PFSK-1 (cell line): Measurements from ENCODE around the gene TWF1.

Experiments used
- FOXP2 ChIP-seq: optimal IDR thresholded peaks from 2 replicates; pipeline ENCODE3; 2011; ENCODE audit warnings: borderline replicate concordance, control low read depth, inconsistent platforms; ENCODE audit not compliant: insufficient read depth; ENCODE audit errors: extremely low read length, extremely low read depth
- POLR2AphosphoS5 ChIP-seq: IDR thresholded peaks from 2 replicates; pipeline ENCODE4 v1.6.1; 2012; ENCODE audit warnings: low read depth, mild to moderate bottlenecking, control low read depth, low read length, moderate library complexity
- SIN3A ChIP-seq: IDR thresholded peaks from 2 replicates; pipeline ENCODE4 v1.6.1; 2012; ENCODE audit warnings: mild to moderate bottlenecking, low read length, moderate library complexity, borderline replicate concordance; ENCODE audit not compliant: insufficient read depth
- TAF1 ChIP-seq: IDR thresholded peaks from 2 replicates; pipeline ENCODE4 v1.6.1; 2012; ENCODE audit warnings: low read length, control low read depth, borderline replicate concordance; ENCODE audit not compliant: insufficient read depth
- TF ChIP-seq, protein P1 (sequence below), 2 experiments: IDR thresholded peaks; 2 replicates each; pipeline versions ENCODE4 v1.6.1 to v1.8.0; 2011 to 2012; ENCODE audit warnings: low read depth in 2 of 2, low read length in 2 of 2, control low read depth in 1 of 2, inconsistent platforms in 1 of 2, mild to moderate bottlenecking in 1 of 2, moderate library complexity in 1 of 2; ENCODE audit not compliant: insufficient read depth in 1 of 2

TWF1 gene

GRCh38 chr12:43832463-43833168 is 26.5 kb upstream of the TWF1 start:
- TF ChIP-seq SIN3A = no peak
- TF ChIP-seq, protein P1, sequence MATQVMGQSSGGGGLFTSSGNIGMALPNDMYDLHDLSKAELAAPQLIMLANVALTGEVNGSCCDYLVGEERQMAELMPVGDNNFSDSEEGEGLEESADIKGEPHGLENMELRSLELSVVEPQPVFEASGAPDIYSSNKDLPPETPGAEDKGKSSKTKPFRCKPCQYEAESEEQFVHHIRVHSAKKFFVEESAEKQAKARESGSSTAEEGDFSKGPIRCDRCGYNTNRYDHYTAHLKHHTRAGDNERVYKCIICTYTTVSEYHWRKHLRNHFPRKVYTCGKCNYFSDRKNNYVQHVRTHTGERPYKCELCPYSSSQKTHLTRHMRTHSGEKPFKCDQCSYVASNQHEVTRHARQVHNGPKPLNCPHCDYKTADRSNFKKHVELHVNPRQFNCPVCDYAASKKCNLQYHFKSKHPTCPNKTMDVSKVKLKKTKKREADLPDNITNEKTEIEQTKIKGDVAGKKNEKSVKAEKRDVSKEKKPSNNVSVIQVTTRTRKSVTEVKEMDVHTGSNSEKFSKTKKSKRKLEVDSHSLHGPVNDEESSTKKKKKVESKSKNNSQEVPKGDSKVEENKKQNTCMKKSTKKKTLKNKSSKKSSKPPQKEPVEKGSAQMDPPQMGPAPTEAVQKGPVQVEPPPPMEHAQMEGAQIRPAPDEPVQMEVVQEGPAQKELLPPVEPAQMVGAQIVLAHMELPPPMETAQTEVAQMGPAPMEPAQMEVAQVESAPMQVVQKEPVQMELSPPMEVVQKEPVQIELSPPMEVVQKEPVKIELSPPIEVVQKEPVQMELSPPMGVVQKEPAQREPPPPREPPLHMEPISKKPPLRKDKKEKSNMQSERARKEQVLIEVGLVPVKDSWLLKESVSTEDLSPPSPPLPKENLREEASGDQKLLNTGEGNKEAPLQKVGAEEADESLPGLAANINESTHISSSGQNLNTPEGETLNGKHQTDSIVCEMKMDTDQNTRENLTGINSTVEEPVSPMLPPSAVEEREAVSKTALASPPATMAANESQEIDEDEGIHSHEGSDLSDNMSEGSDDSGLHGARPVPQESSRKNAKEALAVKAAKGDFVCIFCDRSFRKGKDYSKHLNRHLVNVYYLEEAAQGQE (IDR thresholded peaks at IDR 0.05; ENCODE audit: insufficient read depth in 1 of 2, low read depth in 2 of 2, low read length in 2 of 2) = peak in 1 of 2 experiments; percentile 70; a peak in 2 of 4 replicates

GRCh38 chr12:43827093-43827492 is 21.0 kb upstream of the TWF1 start:
- no peak for TF ChIP-seq TAF1
- TF ChIP-seq FOXP2 = no peak
- no peak for TF ChIP-seq SIN3A
- TF ChIP-seq POLR2AphosphoS5 = no peak
- TF ChIP-seq, protein P1 (IDR thresholded peaks at IDR 0.05; ENCODE audit: insufficient read depth in 1 of 2, low read depth in 2 of 2, low read length in 2 of 2) = no peak

DNA sequence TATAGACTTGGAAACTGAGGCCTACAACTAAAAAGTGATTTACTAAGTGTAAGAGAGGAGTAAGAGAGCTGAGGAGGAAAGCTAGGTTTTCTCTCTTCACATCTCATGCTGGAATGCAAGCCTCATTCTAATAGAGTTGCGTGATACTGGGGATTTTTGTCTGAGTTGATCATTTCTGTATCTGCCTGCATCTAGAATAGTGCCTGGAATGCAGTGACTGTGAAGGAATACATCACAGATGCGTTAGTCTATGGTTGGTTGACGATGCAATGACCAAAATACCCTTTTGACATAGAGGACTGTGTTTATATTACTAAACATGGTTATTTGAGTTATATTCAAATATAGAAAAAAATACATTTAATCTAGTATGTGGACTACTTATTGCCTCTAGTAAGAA is 20.6 kb upstream of the TWF1 start:
- TF ChIP-seq POLR2AphosphoS5 (no peak), TAF1 (no peak), SIN3A (no peak), FOXP2 (no peak)
- TF ChIP-seq, protein P1 (IDR thresholded peaks at IDR 0.05; ENCODE audit: insufficient read depth in 1 of 2, low read depth in 2 of 2, low read length in 2 of 2) = no peak

- TF ChIP-seq, protein P1 (IDR thresholded peaks at IDR 0.05; ENCODE audit: insufficient read depth in 1 of 2, low read depth in 2 of 2, low read length in 2 of 2) = no peak
- TF ChIP-seq TAF1 (no peak), POLR2AphosphoS5 (no peak), SIN3A (no peak), FOXP2 (no peak)
Observed at GRCh38 chr12:43824207-43824775, 18.2 kb upstream of the TWF1 start.

DNA sequence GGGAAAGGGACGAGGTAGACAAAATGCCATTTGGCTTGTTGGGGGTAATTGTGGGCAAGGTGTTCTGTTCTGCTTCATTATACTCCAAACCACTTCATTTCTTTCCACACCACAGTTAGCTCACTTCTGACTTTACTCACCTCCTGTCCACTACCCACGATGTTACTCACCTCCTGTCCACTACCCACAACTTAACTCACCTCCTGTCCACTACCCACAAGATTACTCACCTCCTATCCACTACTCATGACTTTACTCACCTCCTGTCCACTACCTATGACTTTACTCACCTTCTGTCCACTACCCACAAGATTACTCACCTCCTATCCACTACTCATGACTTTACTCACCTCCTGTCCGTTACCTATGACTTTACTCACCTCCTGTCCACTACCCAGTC is 10.1 kb upstream of the TWF1 start:
- TF ChIP-seq, protein P1 (IDR thresholded peaks at IDR 0.05; ENCODE audit: insufficient read depth in 1 of 2, low read depth in 2 of 2, low read length in 2 of 2) = no peak
- TF ChIP-seq FOXP2 = no peak
- TF ChIP-seq POLR2AphosphoS5 = no peak
- TF ChIP-seq TAF1 = no peak
- TF ChIP-seq SIN3A = no peak
